ENCODE results near the gene IHH. TPM values are rescaled to one million over a fixed set of nuclear protein-coding genes. Genes with fewer than 3 reads are reported as not detected.

The IHH gene
- total RNA-seq (not detected), polyA plus RNA-seq (not detected)

DNA sequence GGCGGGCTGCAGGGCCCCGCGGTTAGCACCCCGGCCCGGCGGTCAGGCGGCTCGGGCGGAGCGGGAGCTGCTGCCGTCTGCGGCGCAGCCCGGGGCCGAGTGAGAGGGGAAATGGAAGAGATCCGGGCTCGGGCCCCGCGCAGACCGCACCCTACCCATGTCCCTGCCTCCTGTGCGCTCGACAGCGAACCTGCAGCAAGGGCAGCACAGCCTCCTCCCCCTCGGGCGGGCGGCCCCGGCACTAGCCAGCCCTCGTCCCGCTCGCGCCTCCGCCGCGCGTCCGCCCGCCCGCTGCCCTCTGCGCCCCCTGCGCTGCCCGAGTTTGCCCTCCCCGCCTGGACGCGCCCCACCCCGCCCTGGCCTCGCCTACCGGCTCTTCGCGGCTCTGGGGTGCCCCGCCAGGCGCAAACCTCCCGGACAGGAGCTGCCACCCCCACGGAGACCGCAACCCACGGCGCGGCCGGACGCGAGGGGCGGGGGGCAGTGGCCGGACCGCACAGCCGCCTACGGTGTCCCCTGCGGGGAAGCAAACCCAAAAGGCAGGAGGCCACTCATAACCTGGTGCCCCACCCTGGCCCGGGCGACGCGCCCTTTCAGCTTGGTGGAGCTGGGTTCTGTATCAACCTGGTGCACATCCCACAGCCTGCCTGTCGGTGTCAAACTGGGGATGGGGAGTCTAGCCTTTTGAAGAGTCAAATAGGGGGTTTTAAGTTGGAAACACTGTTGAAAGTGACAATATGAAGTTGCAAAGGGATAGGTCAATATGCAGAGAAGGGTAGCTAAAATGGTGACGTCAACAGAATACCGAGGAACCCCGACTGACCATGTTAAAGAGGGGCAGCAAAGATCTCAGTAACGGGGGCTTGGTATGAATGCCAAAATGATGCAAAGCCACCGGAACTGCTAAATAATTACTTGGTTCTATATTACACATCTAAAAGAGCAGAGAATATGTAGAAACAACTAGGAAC lies at the start of gene IHH:
IHH (minus strand) TSS at position 101 of the 971 bp plus-strand sequence. CDS start 454 bp downstream, outside the sequence.
- Histone ChIP-seq H3K27me3 (ENCODE audit: control insufficient read depth, insufficient read depth, low read length) (peaks cover 30% of the 10 kb centered on the region), H3K27ac (ENCODE audit: insufficient read depth, low read length, poor library complexity, severe bottlenecking) (no peak within 1 kb of the TSS), H3K36me3 (ENCODE audit: control insufficient read depth, insufficient read depth, low read length) (no peaks in the 10 kb centered on the region), H3K4me1 (ENCODE audit: control insufficient read depth, insufficient read depth, low read length, poor library complexity, severe bottlenecking) (peaks cover 37% of the 10 kb centered on the region), H3K9me3 (ENCODE audit: control insufficient read depth in 2 of 2, low read length in 2 of 2) (no peaks in the 10 kb centered on the region), H3K4me3 (ENCODE audit: low read depth, low read length) (no peak within 1 kb of the TSS)
- Mint-ChIP-seq H3K9me3 (no peaks in the 10 kb centered on the region), H3K27ac (no peak within 1 kb of the TSS), H3K27me3 (peaks cover 76% of the 10 kb centered on the region), H3K36me3 (no peaks in the 10 kb centered on the region), H3K4me1 (peaks cover 0 to 35% (median 3%) of the 10 kb centered on the region in 4 donors), H3K4me3 (peak within 1 kb of the TSS; percentile 26 to 54 (median 44))
- ATAC-seq (ENCODE audit: low read depth in 2 of 2) = no peak
- peak in 1 of 3 donors; percentile 26 for DNase-seq

DNA sequence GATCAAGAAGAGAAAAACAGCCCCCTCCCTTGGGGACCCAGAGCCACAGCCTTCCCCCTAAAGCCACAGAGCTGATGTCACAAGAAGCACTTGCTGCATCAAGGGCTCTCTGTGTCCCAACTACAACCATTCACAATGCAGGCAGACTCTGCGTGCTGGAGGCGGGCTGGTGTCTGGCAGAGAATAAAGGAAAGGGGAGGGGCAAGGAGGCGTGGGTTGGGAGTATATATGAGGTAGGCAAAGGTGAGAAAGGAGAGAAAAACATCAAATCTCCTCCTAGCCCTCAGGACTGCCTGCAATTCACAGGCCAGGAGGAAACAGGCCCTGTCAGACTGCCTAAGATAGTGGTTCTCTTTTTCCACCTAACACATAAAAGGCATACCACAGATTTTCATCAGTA lies 48.8 kb upstream of the IHH start:
- H3K4me1 ChIP-seq (ENCODE audit: control insufficient read depth, insufficient read depth, low read length, poor library complexity, severe bottlenecking) = no peaks in the 10 kb centered on the region
- DNase-seq (peak in 2 of 3 donors; percentile 8 to 9), ATAC-seq (ENCODE audit: low read depth in 2 of 2) (peak in 1 of 2 donors; percentile 25)
- Mint-ChIP-seq H3K4me3 (no peak overlapping the region), H3K27ac (no peak overlapping the region), H3K27me3 (no peaks in the 10 kb centered on the region), H3K36me3 (peaks cover 8% of the 10 kb centered on the region), H3K9me3 (peaks cover 0 to 2% (median 0%) of the 10 kb centered on the region in 7 donors), H3K4me1 (peaks cover 10 to 29% (median 20%) of the 10 kb centered on the region in 4 donors)
- H3K9me3 ChIP-seq (ENCODE audit: control insufficient read depth in 2 of 2, low read length in 2 of 2) = no peaks in the 10 kb centered on the region
- H3K27me3 ChIP-seq (ENCODE audit: control insufficient read depth, insufficient read depth, low read length) = no peaks in the 10 kb centered on the region
- no peak overlapping the region for H3K4me3 ChIP-seq (ENCODE audit: low read depth, low read length)
- peaks cover 8% of the 10 kb centered on the region for H3K36me3 ChIP-seq (ENCODE audit: control insufficient read depth, insufficient read depth, low read length)
- H3K27ac ChIP-seq (ENCODE audit: insufficient read depth, low read length, poor library complexity, severe bottlenecking) = no peak overlapping the region

DNA sequence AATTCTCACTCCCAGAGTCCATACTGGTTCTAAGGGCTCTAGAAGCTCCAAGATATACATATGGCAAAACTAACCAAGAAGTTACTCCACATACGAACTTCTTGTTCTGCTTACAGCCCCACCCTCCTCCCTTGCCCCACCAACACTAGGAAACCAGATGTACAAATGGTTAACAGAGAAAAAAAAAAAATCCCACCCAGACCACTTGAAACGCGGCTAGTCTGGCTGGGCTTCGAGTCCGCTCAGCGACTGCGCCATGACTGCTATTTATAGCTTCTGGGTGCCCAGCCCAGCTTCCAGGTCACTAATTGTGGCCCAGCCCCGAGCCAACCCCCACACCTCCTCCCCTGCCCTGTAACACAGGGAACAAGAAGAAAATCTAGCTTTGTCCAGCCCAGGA lies 47.0 kb upstream of the IHH start:
- peaks cover 0 to 2% (median 0%) of the 10 kb centered on the region in 7 donors for H3K9me3 Mint-ChIP-seq
- ATAC-seq (ENCODE audit: low read depth in 2 of 2) (no peak), DNase-seq (no peak)
- no peak overlapping the region for H3K4me3 ChIP-seq (ENCODE audit: low read depth, low read length)
- H3K36me3 ChIP-seq (ENCODE audit: control insufficient read depth, insufficient read depth, low read length) = peaks cover 8% of the 10 kb centered on the region
- H3K9me3 ChIP-seq (ENCODE audit: control insufficient read depth in 2 of 2, low read length in 2 of 2) = no peaks in the 10 kb centered on the region
- no peak overlapping the region for H3K27ac ChIP-seq (ENCODE audit: insufficient read depth, low read length, poor library complexity, severe bottlenecking)
- peaks cover 4% of the 10 kb centered on the region for H3K36me3 Mint-ChIP-seq
- H3K27ac Mint-ChIP-seq = peak overlapping the region in 1 of 3 donors; percentile 26
- no peaks in the 10 kb centered on the region for H3K27me3 Mint-ChIP-seq
- no peak overlapping the region for H3K4me3 Mint-ChIP-seq
- H3K27me3 ChIP-seq (ENCODE audit: control insufficient read depth, insufficient read depth, low read length) = no peaks in the 10 kb centered on the region
- H3K4me1 ChIP-seq (ENCODE audit: control insufficient read depth, insufficient read depth, low read length, poor library complexity, severe bottlenecking) = no peaks in the 10 kb centered on the region
- peaks cover 13 to 29% (median 22%) of the 10 kb centered on the region in 4 donors for H3K4me1 Mint-ChIP-seq

DNA sequence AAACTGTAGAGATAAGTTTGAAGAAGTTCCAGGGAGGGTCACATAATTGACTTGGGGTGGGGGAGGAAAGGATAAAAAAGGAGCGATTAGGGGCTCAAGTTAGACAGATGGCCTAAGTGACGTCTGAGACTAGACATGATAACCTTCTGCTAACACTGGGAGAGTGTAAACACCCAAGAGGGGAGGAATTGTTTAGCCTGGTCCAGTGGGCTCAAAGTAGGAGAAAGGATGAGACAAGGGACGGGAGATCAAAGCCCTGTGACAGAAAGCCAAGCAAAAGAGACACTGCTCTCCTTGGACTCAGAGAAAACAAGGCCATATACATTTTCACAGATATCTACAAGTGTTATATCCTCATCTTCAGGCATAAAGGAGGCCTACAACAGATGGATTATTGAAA lies 45.5 kb upstream of the IHH start:
- no peak overlapping the region for H3K4me3 Mint-ChIP-seq
- ATAC-seq (ENCODE audit: low read depth in 2 of 2) = no peak
- DNase-seq = no peak
- peaks cover 7 to 29% (median 19%) of the 10 kb centered on the region in 4 donors for H3K4me1 Mint-ChIP-seq
- Histone ChIP-seq H3K9me3 (ENCODE audit: control insufficient read depth in 2 of 2, low read length in 2 of 2) (no peaks in the 10 kb centered on the region), H3K4me3 (ENCODE audit: low read depth, low read length) (no peak overlapping the region), H3K36me3 (ENCODE audit: control insufficient read depth, insufficient read depth, low read length) (peaks cover 6% of the 10 kb centered on the region), H3K27me3 (ENCODE audit: control insufficient read depth, insufficient read depth, low read length) (no peaks in the 10 kb centered on the region), H3K4me1 (ENCODE audit: control insufficient read depth, insufficient read depth, low read length, poor library complexity, severe bottlenecking) (no peaks in the 10 kb centered on the region), H3K27ac (ENCODE audit: insufficient read depth, low read length, poor library complexity, severe bottlenecking) (no peak overlapping the region)
- no peak overlapping the region for H3K27ac Mint-ChIP-seq
- H3K36me3 Mint-ChIP-seq = peaks cover 8% of the 10 kb centered on the region
- H3K27me3 Mint-ChIP-seq = no peaks in the 10 kb centered on the region
- H3K9me3 Mint-ChIP-seq = peaks cover 0 to 2% (median 0%) of the 10 kb centered on the region in 7 donors

DNA sequence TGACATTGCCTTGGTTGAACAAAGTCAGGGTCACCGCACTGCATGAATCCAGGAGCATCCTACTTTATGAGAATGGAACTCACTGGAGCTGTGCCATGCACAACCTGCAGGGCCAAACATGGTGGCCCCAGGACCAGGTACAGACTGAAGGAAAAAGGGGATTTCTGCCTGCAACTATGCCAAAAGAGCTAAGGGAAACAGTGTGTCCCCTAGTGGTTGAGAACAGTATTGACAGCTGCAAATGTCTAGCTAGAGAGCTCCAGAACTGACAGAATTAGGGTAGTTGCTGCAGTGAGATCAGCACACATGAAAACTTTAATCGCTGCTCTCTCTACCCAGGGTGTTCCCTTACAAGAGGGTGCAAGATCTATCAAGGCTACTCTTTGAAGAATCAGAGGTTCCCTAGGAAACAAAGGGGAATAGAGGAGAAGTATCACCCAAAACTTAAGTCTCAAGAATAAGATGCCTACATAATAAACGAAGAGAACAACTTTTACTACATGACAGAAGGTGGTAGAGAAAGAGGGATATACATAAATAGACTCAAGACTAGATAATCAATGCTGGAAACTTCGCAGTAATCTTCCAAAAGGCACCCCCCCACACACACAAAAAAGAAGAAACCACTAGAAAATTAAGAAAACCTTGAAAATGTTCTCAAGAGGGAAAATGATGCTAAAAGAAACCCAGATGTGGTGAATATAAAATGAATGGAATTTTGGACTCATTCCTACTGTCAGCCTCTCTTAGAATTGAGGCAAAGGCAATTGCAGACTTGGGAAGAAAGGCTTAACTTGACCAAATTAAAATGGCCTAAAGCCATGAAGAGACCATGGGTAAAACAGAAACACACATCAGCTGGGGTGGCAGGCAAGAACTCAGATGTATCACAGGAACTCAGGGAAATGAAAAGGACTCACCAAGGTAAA lies 43.6 kb upstream of the IHH start:
- Histone ChIP-seq H3K36me3 (ENCODE audit: control insufficient read depth, insufficient read depth, low read length) (no peaks in the 10 kb centered on the region), H3K27me3 (ENCODE audit: control insufficient read depth, insufficient read depth, low read length) (no peaks in the 10 kb centered on the region), H3K9me3 (ENCODE audit: control insufficient read depth in 2 of 2, low read length in 2 of 2) (no peaks in the 10 kb centered on the region), H3K27ac (ENCODE audit: insufficient read depth, low read length, poor library complexity, severe bottlenecking) (no peak overlapping the region), H3K4me1 (ENCODE audit: control insufficient read depth, insufficient read depth, low read length, poor library complexity, severe bottlenecking) (no peaks in the 10 kb centered on the region), H3K4me3 (ENCODE audit: low read depth, low read length) (no peak overlapping the region)
- H3K27me3 Mint-ChIP-seq = no peaks in the 10 kb centered on the region
- ATAC-seq (ENCODE audit: low read depth in 2 of 2) (no peak), DNase-seq (peak in 2 of 3 donors; percentile 10 to 37)
- peaks cover 7 to 24% (median 17%) of the 10 kb centered on the region in 4 donors for H3K4me1 Mint-ChIP-seq
- H3K9me3 Mint-ChIP-seq = peaks cover 0 to 2% (median 0%) of the 10 kb centered on the region in 7 donors
- peaks cover 8% of the 10 kb centered on the region for H3K36me3 Mint-ChIP-seq
- H3K4me3 Mint-ChIP-seq = no peak overlapping the region
- H3K27ac Mint-ChIP-seq = no peak overlapping the region

DNA sequence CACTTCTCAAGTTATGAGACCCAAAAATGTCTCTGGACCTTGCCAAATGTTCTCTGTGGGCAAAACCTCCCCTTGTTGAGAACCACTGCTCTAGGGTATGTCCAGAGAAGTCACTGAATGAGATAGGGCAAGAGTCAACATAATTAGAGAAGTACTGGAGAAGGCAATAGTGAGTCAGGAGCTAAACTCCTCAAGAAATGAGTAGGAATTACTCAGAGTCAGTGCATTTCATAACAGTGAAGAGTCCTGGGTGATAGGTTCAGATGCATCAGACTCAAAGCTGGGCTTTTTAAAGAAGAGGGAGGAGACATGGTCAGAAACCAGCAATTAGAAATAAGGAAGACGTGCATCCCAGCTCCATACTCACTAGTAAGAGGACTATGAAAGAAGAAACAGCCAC lies 38.6 kb upstream of the IHH start:
- Mint-ChIP-seq H3K4me1 (peaks cover 2 to 4% (median 3%) of the 10 kb centered on the region in 4 donors), H3K27me3 (no peaks in the 10 kb centered on the region), H3K27ac (no peak overlapping the region), H3K36me3 (peaks cover 12% of the 10 kb centered on the region), H3K4me3 (no peak overlapping the region), H3K9me3 (no peaks in the 10 kb centered on the region)
- Histone ChIP-seq H3K36me3 (ENCODE audit: control insufficient read depth, insufficient read depth, low read length) (peaks cover 14% of the 10 kb centered on the region), H3K27me3 (ENCODE audit: control insufficient read depth, insufficient read depth, low read length) (no peaks in the 10 kb centered on the region), H3K4me3 (ENCODE audit: low read depth, low read length) (no peak overlapping the region), H3K9me3 (ENCODE audit: control insufficient read depth in 2 of 2, low read length in 2 of 2) (no peaks in the 10 kb centered on the region), H3K4me1 (ENCODE audit: control insufficient read depth, insufficient read depth, low read length, poor library complexity, severe bottlenecking) (no peaks in the 10 kb centered on the region), H3K27ac (ENCODE audit: insufficient read depth, low read length, poor library complexity, severe bottlenecking) (no peak overlapping the region)
- no peak for DNase-seq
- no peak for ATAC-seq (ENCODE audit: low read depth in 2 of 2)

DNA sequence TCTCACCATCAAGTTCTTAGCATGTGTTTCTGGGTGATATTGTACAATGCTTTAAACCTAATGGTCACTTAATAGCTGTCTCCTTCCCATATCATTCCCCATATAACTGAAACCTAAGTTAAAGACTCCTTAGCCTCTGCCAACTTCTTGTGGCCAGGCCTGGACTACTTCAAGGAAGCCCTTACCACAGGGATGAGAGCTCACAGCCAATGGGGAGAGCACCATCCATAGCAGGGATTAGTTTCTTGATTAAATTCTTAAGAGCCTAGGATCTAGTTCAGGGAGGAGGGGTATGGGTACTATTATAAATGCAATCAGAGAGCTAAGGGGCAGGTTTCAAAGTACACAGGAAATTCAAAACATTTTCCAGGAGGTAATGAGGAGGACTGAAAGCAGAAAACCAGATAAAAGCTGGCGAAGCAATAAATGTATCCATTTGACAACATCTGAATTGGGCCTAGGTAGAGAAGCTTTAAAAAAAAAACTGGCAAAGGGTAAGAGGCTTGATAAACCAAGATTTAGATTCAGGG lies 34.8 kb upstream of the IHH start:
- no peak for ATAC-seq (ENCODE audit: low read depth in 2 of 2)
- H3K27ac ChIP-seq (ENCODE audit: insufficient read depth, low read length, poor library complexity, severe bottlenecking) = no peak overlapping the region
- peaks cover 23% of the 10 kb centered on the region for H3K36me3 ChIP-seq (ENCODE audit: control insufficient read depth, insufficient read depth, low read length)
- no peak overlapping the region for H3K4me3 Mint-ChIP-seq
- no peaks in the 10 kb centered on the region for H3K4me1 ChIP-seq (ENCODE audit: control insufficient read depth, insufficient read depth, low read length, poor library complexity, severe bottlenecking)
- no peak overlapping the region for H3K27ac Mint-ChIP-seq
- no peaks in the 10 kb centered on the region for H3K27me3 ChIP-seq (ENCODE audit: control insufficient read depth, insufficient read depth, low read length)
- H3K4me1 Mint-ChIP-seq = peaks cover 0 to 4% (median 0%) of the 10 kb centered on the region in 4 donors
- DNase-seq = no peak
- H3K36me3 Mint-ChIP-seq = peaks cover 21% of the 10 kb centered on the region
- H3K9me3 ChIP-seq (ENCODE audit: control insufficient read depth in 2 of 2, low read length in 2 of 2) = no peaks in the 10 kb centered on the region
- no peaks in the 10 kb centered on the region for H3K9me3 Mint-ChIP-seq
- no peaks in the 10 kb centered on the region for H3K27me3 Mint-ChIP-seq
- H3K4me3 ChIP-seq (ENCODE audit: low read depth, low read length) = no peak overlapping the region

All from CD4-positive, CD25-positive, alpha-beta regulatory T cell (primary cell).